SJSA1 (cell line): Measurements from ENCODE around the gene GOLGA8B. TPM values are rescaled to one million over a fixed set of nuclear protein-coding genes. Genes with fewer than 3 reads are reported as not detected.
"Not testable (repeated sequence)": the region's sequence is repeated elsewhere in the genome, so short reads cannot be mapped to it uniquely, and the experiment has no call there.

Experiments
- DNase-seq, 2 experiments: peaks; one replicate each; pipeline ENCODE4 v3.0.0-alpha.2; 2015 to 2020; ENCODE audit warnings: low spot score in 2 of 2, low read depth in 1 of 2
- H3K27ac ChIP-seq: fragments of 250-450 bp; sonication (Bioruptor Pico); 2 replicates; pipeline ENCODE4 v1.5.1; 2020; ENCODE audit warnings: mild to moderate bottlenecking, moderate library complexity
- H3K27me3 ChIP-seq: fragments of 250-450 bp; sonication (Bioruptor Pico); replicated peaks from 2 replicates; pipeline ENCODE4 v1.5.1; 2020; ENCODE audit warnings: mild to moderate bottlenecking, moderate library complexity
- H3K36me3 ChIP-seq: fragments of 250-450 bp; sonication (Bioruptor Pico); 2 replicates; pipeline ENCODE4 v1.5.1; 2020; ENCODE audit warnings: mild to moderate bottlenecking
- H3K4me1 ChIP-seq: fragments of 250-450 bp; sonication (Bioruptor Pico); replicated peaks from 2 replicates; pipeline ENCODE4 v1.6.1; 2021; ENCODE audit warnings: mild to moderate bottlenecking
- H3K4me3 ChIP-seq: fragments of 250-450 bp; sonication (Bioruptor Pico); 2 replicates; pipeline ENCODE4 v1.5.1; 2020; ENCODE audit warnings: mild to moderate bottlenecking
- H3K9me3 ChIP-seq: fragments of 250-450 bp; sonication (Bioruptor Pico); replicated peaks from 2 replicates; pipeline ENCODE4 v1.5.1; 2020; ENCODE audit warnings: mild to moderate bottlenecking
- total RNA-seq: library from RNA; depleted of rRNA; stranded (reverse); fragments of >200 nt; shearing (Covaris generic); gene quantifications from 2 replicates; pipeline ENCODE4 v1.2.3, GENCODE V29; 2014

Gene GOLGA8B
- total RNA-seq, 1 experiment from 2014 or later = 20.9 TPM

DNA sequence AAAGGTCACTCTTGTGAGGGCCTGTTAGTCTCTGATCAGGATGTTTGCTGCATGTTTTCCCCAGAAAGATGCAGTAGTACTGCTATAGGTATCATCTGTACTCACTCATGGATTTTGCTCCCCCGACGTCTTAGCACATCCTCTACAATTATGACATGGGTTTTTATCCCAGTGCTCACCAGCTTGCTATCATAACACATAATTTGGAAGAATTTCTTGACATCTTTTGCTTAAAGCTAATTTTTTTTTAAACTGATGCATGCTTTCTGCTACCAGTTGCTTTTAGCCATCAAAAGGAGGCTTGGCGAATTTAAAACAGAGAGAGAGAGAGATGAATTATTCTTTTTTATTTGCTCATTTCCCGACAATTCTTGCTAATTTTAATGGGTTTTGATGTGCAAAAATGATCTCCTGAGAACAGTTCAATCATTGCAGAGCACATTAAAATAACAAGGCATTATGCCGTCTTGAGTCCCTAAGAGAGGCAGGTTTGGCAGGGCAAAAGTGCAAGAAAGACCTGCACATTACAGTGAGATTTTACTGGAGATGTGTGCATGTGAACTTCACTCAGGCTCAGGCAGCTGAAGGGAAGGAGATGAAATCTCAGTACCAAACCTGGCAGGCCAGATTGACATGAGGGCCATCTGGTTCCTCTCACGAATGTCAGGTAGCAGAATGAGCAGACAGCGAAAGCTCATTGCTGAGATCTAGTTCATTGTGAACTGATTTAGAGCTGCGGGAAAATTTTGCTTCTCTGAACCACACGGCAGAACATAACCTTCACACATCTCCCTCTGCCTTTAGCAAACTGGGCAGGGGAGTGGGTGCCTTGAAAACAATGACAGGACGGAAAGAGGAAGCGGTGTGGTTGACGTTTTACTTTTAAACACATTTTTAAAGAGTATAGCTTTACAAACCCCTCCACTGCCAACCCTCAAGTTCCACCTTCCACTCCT, 25.9 kb upstream of the GOLGA8B start:
- Histone ChIP-seq H3K9me3 (no peaks in the 10 kb centered on the region), H3K4me1 (no peaks in the 10 kb centered on the region), H3K36me3 (no peaks in the 10 kb centered on the region), H3K27ac (no peak overlapping the region), H3K4me3 (no peak overlapping the region), H3K27me3 (peaks cover 29% of the 10 kb centered on the region)
- no peak for DNase-seq

DNA sequence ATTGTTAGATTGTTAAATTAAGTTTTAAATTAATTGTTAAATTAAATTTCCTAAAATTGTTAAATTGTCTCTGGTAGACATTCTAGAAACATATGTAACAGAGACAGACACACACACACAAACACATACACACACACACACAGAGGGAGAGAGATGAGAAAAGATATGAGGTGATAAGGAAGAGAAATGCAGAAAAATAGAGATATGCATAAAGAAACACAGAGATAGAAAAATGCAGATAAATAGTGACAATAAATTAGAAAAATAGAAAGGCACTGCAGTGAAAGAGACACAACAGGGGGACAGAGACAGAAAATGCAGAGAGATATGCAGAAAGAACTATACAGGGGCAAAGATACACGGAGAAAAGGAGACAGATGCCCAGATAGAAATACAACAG, 25.1 kb upstream of the GOLGA8B start:
- Histone ChIP-seq H3K4me3 (no peak overlapping the region), H3K27ac (no peak overlapping the region), H3K27me3 (peaks cover 32% of the 10 kb centered on the region), H3K9me3 (no peaks in the 10 kb centered on the region), H3K4me1 (no peaks in the 10 kb centered on the region), H3K36me3 (no peaks in the 10 kb centered on the region)
- DNase-seq = no peak

DNA sequence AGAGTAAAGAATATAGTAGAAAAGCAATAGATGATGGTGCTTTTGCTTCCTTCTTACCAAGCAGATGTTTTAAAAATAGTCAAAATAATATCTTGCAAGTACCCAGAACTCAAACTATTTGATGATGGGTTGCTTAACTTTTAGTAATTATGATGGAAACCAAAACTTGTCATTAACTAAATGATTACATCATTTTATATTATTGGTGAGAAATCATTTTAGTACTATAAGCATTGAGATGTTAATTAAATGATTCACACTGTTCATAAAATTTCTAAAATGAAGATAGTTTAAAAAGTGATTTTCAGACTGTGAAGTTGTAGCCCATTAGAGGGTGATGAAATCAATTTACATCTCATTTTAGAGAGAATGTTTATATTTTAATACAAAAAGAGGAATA, 24.4 kb upstream of the GOLGA8B start:
- Histone ChIP-seq H3K9me3 (no peaks in the 10 kb centered on the region), H3K27me3 (peaks cover 33% of the 10 kb centered on the region), H3K4me1 (no peaks in the 10 kb centered on the region), H3K36me3 (no peaks in the 10 kb centered on the region), H3K4me3 (no peak overlapping the region), H3K27ac (no peak overlapping the region)
- DNase-seq = no peak

DNA sequence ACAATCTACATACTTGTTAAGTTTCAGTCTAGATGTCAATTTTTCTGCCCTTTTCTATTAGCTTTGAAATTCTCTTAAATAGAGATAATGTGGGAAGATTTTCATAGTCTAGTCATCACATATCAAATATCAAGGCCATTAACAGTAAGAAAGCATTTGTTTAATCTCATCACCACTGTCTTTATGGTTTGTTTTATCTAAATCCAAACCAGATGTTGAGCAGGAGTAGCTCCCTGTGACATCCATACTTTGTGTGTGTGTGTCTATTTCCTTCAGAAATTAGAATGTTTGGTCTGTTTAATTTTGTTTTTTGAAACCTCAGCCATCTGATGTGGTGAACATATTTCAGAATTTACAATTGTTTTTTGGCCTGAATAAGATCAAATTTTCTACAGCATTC, 23.1 kb upstream of the GOLGA8B start:
- Histone ChIP-seq H3K9me3 (no peaks in the 10 kb centered on the region), H3K4me3 (no peak overlapping the region), H3K27me3 (peaks cover 35% of the 10 kb centered on the region), H3K27ac (no peak overlapping the region), H3K4me1 (no peaks in the 10 kb centered on the region), H3K36me3 (no peaks in the 10 kb centered on the region)
- no peak for DNase-seq

DNA sequence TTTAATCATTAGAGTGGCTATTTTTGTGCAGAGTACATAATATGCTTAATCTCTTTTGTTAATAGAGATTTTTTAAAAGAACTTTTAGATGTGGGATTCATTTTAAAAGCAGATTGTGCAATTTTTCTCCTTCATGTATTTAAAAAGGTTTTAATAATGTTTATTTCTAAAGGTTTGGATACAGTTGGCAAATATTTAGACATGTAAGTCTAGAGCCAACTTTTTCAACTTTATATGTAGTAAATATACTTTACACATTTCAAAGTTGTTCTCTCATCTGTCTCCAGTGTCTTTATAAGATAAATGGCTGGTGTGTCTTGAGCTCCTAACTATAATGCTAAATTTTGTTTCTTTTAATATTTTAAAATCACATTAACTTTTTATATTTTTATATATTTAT, 22.7 kb upstream of the GOLGA8B start:
- Histone ChIP-seq H3K9me3 (no peaks in the 10 kb centered on the region), H3K4me3 (no peak overlapping the region), H3K27me3 (peaks cover 34% of the 10 kb centered on the region), H3K27ac (no peak overlapping the region), H3K36me3 (no peaks in the 10 kb centered on the region), H3K4me1 (no peaks in the 10 kb centered on the region)
- no peak for DNase-seq

DNA sequence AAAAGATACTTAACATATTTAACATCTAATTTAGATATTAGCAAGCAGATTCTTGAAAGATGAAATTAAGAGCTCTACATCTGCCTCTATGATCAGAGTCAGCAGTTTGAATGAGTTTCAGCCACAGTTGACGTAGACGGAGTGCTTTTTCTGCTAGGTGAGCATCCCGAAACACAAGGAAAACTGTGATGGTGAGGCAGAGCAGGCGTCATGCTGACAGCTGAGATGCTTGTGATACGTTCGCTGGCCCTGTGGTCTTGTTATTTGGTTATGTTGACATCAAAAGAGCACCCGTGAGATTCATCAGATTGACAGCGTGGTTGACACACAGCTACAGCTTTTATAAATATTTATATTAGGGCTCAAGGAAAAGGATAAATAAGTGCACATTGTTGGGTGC, 19.6 kb upstream of the GOLGA8B start:
- no peaks in the 10 kb centered on the region for H3K9me3 ChIP-seq
- no peak for DNase-seq
- no peak overlapping the region for H3K4me3 ChIP-seq
- H3K4me1 ChIP-seq = no peaks in the 10 kb centered on the region
- no peaks in the 10 kb centered on the region for H3K36me3 ChIP-seq
- peaks cover 21% of the 10 kb centered on the region for H3K27me3 ChIP-seq
- H3K27ac ChIP-seq = no peak overlapping the region

DNA sequence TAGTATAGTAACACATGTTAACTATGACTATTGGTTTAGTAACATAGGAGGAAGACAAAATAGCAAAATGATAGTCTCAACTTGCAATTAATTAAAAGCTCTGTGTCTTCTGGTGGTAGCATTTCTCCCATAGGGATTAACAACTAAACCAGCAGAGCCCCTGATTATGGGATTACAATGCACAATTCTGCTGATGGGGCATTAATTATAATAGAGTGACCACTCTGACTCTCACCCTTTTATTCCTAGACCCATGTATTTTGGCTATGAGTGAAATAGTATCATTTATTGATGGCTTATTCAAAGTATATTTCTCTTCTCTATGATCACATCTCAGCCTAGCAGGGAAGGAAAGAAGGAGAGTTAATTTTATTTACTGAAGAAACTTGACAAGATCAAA, 17.5 kb upstream of the GOLGA8B start:
- Histone ChIP-seq H3K9me3 (no peaks in the 10 kb centered on the region), H3K4me1 (no peaks in the 10 kb centered on the region), H3K27me3 (peaks cover 17% of the 10 kb centered on the region), H3K4me3 (no peak overlapping the region), H3K36me3 (no peaks in the 10 kb centered on the region), H3K27ac (no peak overlapping the region)
- no peak for DNase-seq

DNA sequence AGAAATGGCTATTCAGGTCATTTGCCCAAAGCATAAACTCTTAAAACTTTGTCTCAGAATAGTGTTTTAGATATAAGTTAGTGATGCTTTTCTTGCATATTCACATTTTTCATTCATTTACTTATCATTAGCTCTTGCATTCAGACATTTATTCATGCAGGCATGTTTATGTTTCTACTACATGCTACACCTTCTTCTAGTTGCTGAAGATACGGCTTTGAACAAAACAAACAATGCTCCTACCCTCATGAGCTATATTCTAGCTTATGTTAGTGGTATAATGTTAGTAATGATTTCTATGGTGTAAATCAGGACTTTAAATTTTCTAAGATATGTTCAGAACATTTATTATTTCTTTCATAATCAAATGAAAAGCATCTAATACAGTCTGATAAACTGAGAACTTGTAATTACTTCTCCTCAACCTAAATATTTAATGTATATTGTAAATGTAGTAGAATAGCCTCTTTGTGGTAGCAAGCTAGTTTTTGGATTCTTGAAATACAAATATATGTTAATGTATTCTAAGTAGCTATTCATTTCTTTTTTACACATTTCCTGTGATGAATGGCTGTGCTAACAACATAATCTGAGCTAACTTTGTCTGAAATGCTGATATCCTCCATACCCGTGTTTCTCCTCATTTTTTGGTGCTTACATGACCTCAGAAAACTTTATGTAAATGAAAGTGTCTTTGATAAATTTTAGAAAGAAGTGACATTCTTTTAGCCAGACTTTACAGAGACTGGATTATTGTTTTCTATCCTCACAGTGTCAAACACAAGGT, 15.5 kb upstream of the GOLGA8B start:
- no peak overlapping the region for H3K27ac ChIP-seq
- H3K27me3 ChIP-seq = 0 out of 2 replicates have a peak, but pooled peaks cover 8% of the 10 kb centered on the region
- no peaks in the 10 kb centered on the region for H3K9me3 ChIP-seq
- H3K4me3 ChIP-seq = no peak overlapping the region
- H3K36me3 ChIP-seq = no peaks in the 10 kb centered on the region
- no peaks in the 10 kb centered on the region for H3K4me1 ChIP-seq
- no peak for DNase-seq

DNA sequence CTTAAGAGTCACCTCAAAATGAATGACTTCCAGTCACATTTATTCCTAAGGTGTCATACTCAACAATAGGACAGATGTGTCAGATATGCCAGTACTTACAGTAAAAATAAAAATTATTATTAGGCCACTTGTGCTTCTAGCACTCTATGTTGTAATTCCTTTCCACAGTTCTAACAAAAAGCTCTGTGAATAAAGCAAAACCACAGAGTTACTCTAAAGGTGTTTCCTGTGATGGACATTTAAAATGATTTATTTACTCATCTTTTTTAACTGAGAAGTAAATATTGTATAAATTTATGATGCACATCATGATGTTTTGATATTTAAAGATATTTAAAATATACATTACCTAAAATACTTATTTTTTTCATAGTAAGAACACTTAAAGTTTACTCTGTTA, 13.9 kb upstream of the GOLGA8B start:
- H3K4me3 ChIP-seq = no peak overlapping the region
- H3K9me3 ChIP-seq = no peaks in the 10 kb centered on the region
- H3K36me3 ChIP-seq = no peaks in the 10 kb centered on the region
- DNase-seq = no peak
- no peak overlapping the region for H3K27ac ChIP-seq
- no peaks in the 10 kb centered on the region for H3K4me1 ChIP-seq
- 0 out of 2 replicates have a peak, but pooled peaks cover 3% of the 10 kb centered on the region for H3K27me3 ChIP-seq

DNA sequence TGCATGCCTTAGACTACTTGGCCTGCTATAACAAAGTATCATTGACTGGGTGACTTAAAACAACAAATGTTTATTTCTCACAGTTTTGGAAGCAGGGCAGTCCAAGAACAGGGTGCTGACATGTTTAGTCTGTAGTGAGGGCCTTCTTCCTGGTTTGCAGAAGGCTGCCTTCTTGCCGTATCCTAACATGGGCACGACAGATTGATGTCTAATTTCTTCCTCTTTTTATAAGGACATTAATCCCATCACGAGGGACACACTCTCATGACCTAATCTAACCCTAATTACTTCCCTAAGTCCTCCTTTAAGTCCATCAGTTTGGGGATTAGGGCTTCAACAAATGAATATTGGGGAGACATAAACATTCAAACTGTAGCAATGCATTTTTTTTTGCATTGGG, 10.9 kb upstream of the GOLGA8B start:
- no peak for DNase-seq
- Histone ChIP-seq H3K27me3 (no peaks in the 10 kb centered on the region; the same call in 1 of the 2 replicates), H3K27ac (no peak overlapping the region), H3K36me3 (no peaks in the 10 kb centered on the region), H3K4me1 (no peaks in the 10 kb centered on the region), H3K9me3 (no peaks in the 10 kb centered on the region), H3K4me3 (no peak overlapping the region)

DNA sequence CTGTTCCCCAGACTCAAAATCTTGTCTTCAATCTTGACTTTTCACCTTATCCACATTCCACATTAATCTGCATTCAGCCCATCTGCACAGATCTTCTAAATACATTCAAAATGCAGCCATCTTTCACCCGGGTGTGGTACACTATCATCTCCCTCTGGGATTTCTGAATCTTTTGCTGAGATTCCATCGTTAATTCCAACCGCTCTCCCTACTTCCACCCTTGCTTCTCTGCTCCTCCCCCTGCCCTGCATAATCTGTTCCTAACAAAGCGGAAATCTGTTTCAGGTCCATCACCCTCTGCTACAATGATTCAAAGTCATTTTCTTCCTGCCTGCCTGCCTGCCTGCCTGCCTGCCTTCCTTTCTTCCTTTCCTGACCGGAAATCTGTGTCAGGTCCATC, 7.9 kb upstream of the GOLGA8B start:
- DNase-seq = no peak
- Histone ChIP-seq H3K36me3 (no peaks in the 10 kb centered on the region), H3K27ac (no peak overlapping the region), H3K4me3 (no peak overlapping the region), H3K9me3 (no peaks in the 10 kb centered on the region), H3K27me3 (no peaks in the 10 kb centered on the region; the same call in 1 of the 2 replicates), H3K4me1 (no peaks in the 10 kb centered on the region)

DNA sequence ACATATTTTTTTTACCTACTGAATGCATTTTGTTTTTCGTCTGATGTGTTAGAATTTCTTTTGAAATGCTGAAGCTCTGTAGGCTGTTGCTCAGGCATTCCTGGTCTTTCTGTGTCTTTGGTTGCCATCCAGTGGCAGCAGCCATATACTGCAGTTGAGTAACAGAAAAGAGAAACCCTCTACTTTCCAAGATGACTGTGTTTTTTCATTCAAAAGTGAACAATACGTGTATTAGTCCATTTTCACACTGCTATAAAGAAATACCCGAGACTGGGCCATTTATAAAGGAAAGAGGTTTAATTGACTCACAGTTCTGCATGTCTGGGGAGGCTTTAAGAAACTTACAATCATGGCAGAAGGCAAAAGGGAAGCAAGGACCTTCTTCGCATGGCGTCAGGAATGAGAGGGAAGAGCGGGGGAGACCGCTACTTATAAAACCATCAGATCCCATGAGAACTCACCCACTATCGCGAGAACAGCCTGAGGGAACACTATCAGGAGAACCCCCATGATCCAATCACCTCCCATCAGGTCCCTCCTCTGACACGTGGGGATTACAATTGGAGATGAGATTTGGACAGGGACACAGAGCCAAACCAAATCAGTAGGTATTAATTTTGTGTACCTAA, 4.7 kb upstream of the GOLGA8B start:
- peak overlapping the region; percentile 29 for H3K4me3 ChIP-seq
- peak overlapping the region; percentile 12; the same call in 1 of the 2 replicates for H3K27ac ChIP-seq
- H3K27me3 ChIP-seq = no peaks in the 10 kb centered on the region; the same call in 1 of the 2 replicates
- H3K4me1 ChIP-seq = peaks cover 5% of the 10 kb centered on the region; the same call in 1 of the 2 replicates
- no peaks in the 10 kb centered on the region for H3K36me3 ChIP-seq
- no peaks in the 10 kb centered on the region for H3K9me3 ChIP-seq
- peak; percentile 80 to 84 for DNase-seq

DNA sequence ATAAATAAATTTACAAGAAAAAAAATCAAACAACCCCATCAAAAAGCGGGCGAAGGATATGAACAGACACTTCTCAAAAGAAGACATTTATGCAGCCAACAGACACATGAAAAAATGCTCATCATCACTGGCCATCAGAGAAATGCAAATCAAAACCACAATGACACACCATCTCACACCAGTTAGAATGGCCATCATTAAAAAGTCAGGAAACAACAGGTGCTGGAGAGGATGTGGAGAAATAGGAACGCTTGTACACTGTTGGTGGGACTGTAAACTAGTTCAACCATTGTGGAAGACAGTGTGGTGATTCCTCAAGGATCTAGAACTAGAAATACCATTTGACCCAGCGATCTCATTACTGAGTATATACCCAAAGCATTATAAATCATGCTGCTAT, 2.5 kb upstream of the GOLGA8B start:
- not testable (repeated sequence) for H3K36me3 ChIP-seq, DNase-seq

More for the DNA sequence above, 2.5 kb upstream of the GOLGA8B start:
- H3K27me3 ChIP-seq, H3K4me3 ChIP-seq, H3K9me3 ChIP-seq, H3K27ac ChIP-seq: not testable (repeated sequence)
- peaks cover 13% of the 10 kb centered on the region; the same call in 1 of the 2 replicates for H3K4me1 ChIP-seq
